Activated gamma-delta T cell treated with Interleukin-2 at 50 U/mL for 16 hours (primary cell): ENCODE data around the gene RNU6-7.

ENCODE experiments used
- DNase-seq: peaks from one replicate; pipeline ENCODE4 v3.0.0-alpha.2; 2020

Gene RNU6-7

DNA sequence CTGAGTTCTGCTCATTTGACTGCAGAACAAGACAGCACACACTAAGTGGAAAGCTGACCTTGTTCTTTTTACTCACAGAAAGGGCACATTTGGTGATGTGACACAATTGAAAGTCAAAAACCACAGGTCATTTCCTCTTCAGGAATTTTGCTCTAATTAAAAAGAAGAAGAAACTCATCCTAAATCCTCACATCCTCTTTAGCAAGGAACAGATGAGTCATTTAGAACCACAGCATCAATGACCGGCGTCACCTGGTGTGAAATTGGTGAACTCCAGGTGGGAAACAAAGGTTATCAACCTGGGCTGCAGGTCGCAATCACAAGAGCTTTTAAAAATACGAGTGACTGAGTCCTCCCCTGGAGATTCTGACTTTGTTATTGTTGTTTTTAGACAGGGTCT lies 4.1 kb downstream of the RNU6-7 start:
- no peak for DNase-seq

GRCh38 chr14:32206552-32206951 lies 4.7 kb downstream of the RNU6-7 start:
- no peak for DNase-seq

GRCh38 chr14:32208490-32208889 lies 6.6 kb downstream of the RNU6-7 start:
- no peak for DNase-seq

DNA sequence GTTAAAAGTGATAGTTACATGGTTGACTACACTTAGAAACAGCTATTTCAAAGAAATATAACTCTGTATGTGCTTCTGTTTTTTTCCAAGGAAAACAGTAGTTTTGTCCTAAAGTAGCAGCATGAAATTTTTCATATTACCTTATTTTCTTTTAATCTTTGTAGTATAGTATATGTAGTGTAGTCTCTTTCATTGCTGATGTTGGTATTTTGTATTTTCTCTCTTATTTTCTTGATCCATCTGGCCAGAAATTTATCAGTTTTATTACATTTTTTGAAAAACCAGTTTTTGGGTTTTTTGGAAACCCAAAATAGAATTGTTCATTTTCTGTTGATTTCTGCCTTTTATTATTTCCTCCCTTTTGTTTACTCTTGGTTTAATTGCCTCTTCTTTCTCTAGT lies 7.6 kb downstream of the RNU6-7 start:
- no peak for DNase-seq

DNA sequence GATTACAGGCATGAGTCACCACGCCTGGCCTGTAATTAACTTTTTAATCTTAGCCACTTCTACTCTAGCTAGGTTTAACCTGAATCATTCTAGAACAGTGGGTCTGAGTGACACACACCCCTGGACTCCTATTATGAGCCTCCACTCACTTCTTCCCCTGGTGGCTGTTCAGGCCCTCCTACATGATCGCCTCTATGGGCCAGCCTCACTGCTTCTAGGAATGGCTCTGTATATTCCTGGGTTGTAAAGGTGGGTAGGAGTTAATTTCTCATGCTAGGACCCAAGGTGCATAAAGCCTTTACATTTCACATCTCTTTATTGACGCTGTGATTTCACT lies 9.2 kb downstream of the RNU6-7 start:
- DNase-seq = no peak

DNA sequence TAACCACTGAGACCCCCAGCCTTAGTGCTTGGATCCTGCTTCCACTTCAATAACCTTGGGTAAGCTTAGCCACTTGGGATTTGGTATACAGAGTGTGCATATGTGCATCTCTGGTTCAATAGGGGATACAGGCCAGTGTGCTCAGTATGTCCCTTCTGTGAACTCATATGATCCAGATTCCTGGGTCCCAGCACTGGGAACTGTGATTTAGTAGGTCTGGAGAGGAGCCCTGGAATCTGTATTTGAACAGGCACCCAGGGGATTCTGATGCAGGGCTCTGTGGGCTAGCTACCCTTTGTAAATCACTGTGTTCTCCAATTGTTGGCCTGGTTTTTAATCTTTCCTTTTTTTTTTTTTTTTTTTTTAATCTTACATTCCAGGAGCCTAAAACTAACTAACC lies 11.0 kb downstream of the RNU6-7 start:
- DNase-seq = no peak

DNA sequence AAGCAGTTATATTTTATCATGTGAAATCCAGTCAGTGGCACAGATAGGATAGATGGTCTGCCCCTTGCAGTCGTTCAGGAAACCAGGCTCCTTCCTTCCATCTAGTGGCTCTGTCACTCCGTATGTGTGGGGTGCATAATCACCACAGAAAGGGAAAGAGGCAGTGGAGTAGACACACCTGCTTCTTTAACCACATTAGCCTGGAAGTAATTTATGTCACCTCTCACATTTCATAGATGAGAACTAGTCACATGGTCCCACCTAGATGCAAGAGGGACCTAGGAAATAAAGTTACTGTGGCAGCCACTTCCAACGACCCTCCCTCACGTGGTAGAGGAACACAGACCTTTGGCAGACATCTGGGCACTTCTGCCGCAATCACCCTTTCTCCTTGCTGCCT lies 15.5 kb downstream of the RNU6-7 start:
- DNase-seq = no peak

DNA sequence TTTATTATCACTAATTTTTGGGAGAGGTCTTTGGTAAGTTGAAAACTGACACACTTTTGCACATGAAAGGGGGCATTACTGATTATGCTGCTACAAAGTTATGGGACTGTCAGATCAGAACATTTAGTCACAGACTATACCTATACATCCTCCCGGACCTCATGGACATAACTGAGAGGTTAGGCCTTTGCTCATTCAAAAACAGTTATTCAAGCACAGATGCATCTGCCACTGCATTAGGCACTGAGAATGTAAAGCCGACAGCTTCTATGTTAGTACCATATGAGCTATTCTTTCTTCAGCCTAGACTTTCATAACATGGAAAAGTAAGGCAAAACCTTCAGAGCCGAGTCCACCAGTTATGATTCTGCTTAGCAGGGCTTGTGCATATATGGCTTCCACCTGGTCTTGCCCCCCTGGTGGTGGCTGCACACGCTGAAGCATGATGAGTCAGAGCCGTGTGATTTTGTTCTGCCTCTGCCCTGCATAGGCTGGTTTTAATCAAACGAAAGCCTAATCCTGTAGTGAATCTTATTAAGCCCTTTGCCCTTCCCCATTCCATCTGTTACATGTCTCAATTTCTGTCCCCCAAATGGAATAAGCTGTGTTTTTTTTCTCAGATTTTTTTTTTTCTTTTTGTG lies 23.0 kb downstream of the RNU6-7 start:
- DNase-seq = no peak

GRCh38 chr14:32225378-32225920 lies 23.6 kb downstream of the RNU6-7 start:
- DNase-seq = no peak

- DNase-seq = no peak
These were observed 24.2 kb downstream of the RNU6-7 start for GRCh38 chr14:32226056-32226455.

- no peak for DNase-seq
These were observed 28.3 kb downstream of the RNU6-7 start for GRCh38 chr14:32230181-32230580.

DNA sequence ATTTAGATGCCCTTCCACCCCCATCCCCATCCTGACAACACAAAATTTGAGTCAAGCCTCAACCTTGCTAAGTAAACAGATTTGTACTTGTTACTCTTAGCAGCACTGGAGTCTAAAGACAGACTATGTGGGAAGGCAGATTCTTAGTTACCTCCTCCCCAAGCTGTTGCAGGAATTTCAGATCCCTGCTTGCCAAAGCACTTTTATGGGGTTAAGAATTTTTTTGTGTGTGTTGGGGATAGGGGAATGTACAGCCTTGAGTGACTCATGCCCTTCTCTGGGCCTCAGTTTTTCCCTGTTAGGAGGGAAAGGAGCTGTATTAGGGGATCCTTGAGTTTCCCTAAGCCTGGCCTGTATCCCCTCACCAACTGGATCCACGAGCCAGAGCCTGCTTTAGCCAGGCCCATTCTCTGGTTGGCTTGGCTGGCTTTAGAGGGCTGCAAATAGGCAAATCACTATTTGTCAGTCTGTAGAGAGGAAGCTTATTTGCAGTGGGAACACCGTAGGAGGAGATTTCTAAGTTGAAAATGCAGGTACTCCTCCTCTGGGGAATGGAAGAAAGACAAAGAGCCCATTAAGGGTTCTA lies 28.9 kb downstream of the RNU6-7 start:
- no peak for DNase-seq

GRCh38 chr14:32232481-32232880 lies 30.6 kb downstream of the RNU6-7 start:
- no peak for DNase-seq

GRCh38 chr14:32233260-32233659 lies 31.4 kb downstream of the RNU6-7 start:
- DNase-seq = no peak

- DNase-seq = no peak
These were observed 42.6 kb downstream of the RNU6-7 start for GRCh38 chr14:32244404-32244803.

DNA sequence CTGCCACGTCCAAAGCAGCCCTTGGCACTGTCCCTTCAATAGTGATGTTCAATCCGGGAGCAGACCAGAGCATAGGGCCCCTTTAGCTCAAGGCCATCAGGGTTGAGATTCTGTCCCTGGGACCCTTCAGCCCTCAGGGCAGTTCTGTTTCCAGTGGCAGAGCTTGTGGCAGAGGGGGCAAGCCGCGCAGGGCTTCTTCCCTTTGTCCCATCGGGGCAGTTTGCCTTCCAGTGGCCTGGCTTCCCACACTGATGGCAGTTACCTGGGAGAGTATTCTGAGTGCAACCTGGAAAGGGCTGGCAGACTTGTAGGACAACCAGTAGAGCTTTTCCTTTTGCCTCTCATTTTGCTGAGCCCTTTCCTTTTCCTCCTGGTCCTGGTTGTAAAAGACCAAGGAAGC lies 44.9 kb downstream of the RNU6-7 start:
- no peak for DNase-seq

DNA sequence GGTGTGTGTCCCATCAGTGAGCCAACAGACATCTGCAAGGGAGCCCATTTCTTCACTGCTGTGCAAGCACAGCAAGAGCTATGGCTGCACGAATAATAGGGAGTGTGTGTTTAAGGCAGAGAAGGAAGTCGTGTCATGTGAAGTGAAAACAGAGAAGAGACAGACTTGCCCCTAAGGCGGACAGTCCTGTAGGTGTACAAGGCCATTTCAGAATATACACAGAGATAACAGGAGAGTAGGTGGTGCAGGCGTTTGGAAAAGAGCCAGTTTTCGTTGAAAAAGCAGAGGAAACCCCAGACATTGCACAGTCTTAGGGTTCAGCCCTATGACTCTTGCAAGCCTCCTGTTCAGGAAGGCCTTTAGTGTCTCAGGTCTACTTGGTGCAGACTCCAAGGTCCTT lies 47.5 kb downstream of the RNU6-7 start:
- DNase-seq = no peak

GRCh38 chr14:32249780-32250179 lies 47.9 kb downstream of the RNU6-7 start:
- DNase-seq = no peak

GRCh38 chr14:32250681-32251080 lies 48.8 kb downstream of the RNU6-7 start:
- DNase-seq = no peak

- no peak for DNase-seq
These were observed 49.7 kb downstream of the RNU6-7 start for GRCh38 chr14:32251530-32251929.
